ENCODE results near the gene MEST. TPM values are rescaled to one million over a fixed set of nuclear protein-coding genes. Genes with fewer than 3 reads are reported as not detected.
"Not testable (repeated sequence)": the region's sequence is repeated elsewhere in the genome, so short reads cannot be mapped to it uniquely, and the experiment has no call there.

MEST gene
- total and polyA plus RNA-seq, 2 experiments from 2014 or later = 56.2 to 91.6 TPM

- no peak overlapping the region for H3K27ac ChIP-seq
- no peak overlapping the region for H3K4me3 ChIP-seq
- no peaks in the 10 kb centered on the region for H3K36me3 ChIP-seq
- DNase-seq (ENCODE audit: low read depth in 1 of 2, low spot score in 1 of 2) = no peak
- peaks cover 3% of the 10 kb centered on the region for H3K4me1 ChIP-seq (ENCODE audit: low read depth)
- no peaks in the 10 kb centered on the region for H3K27me3 ChIP-seq
- TF ChIP-seq, protein P1, sequence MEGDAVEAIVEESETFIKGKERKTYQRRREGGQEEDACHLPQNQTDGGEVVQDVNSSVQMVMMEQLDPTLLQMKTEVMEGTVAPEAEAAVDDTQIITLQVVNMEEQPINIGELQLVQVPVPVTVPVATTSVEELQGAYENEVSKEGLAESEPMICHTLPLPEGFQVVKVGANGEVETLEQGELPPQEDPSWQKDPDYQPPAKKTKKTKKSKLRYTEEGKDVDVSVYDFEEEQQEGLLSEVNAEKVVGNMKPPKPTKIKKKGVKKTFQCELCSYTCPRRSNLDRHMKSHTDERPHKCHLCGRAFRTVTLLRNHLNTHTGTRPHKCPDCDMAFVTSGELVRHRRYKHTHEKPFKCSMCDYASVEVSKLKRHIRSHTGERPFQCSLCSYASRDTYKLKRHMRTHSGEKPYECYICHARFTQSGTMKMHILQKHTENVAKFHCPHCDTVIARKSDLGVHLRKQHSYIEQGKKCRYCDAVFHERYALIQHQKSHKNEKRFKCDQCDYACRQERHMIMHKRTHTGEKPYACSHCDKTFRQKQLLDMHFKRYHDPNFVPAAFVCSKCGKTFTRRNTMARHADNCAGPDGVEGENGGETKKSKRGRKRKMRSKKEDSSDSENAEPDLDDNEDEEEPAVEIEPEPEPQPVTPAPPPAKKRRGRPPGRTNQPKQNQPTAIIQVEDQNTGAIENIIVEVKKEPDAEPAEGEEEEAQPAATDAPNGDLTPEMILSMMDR (IDR thresholded peaks at IDR 0.05; ENCODE audit: low read depth, low read length) = no peak
- H3K9me3 ChIP-seq (ENCODE audit: low read depth) = no peaks in the 10 kb centered on the region
Measured at GRCh38 chr7:130515315-130516040, 23.6 kb downstream of the MEST start.

DNA sequence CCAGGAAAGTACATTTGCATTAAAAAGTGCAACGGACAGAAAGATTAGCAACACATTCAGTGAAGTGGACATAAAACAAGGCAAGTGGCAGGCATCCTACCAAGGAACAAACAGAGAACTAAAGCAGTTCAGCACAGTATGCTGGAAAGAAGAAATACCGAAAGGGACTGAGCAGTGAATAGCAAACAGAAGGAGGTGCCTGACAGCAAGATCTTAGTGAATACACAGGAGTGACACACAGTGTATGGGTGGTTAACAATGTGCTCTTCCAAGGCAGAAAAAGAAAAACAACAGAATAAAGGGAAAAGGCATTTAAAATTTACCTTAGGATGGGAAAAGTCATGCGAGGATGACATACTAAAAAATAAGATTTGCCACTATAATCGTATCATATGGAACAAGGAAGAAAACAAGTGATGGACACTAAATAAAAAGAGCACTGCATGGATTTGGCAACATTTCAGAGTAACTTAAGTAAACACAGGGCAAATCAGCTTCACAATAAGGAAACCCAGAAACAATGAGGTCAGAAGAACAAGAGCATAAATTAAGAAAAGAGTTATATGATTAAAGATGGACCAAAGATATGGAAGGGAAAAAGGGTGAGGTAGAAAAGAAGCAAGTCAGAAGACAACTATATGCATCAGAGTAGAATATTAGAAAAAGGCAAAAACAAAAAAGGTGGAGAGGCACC, 29.5 kb downstream of the MEST start:
- DNase-seq (ENCODE audit: low read depth in 1 of 2, low spot score in 1 of 2) = no peak
- Histone ChIP-seq H3K36me3 (peaks cover 2% of the 10 kb centered on the region), H3K27me3 (no peaks in the 10 kb centered on the region), H3K9me3 (ENCODE audit: low read depth) (no peaks in the 10 kb centered on the region), H3K4me1 (ENCODE audit: low read depth) (no peaks in the 10 kb centered on the region), H3K27ac (no peak overlapping the region), H3K4me3 (no peak overlapping the region)
- TF ChIP-seq, protein P1 (IDR thresholded peaks at IDR 0.05; ENCODE audit: low read depth, low read length) = no peak

GRCh38 chr7:130523519-130524125, 31.7 kb downstream of the MEST start:
- H3K4me3 ChIP-seq; H3K27ac ChIP-seq; H3K9me3 ChIP-seq (ENCODE audit: low read depth); H3K27me3 ChIP-seq; DNase-seq (ENCODE audit: low read depth in 1 of 2, low spot score in 1 of 2); H3K36me3 ChIP-seq; H3K4me1 ChIP-seq (ENCODE audit: low read depth): not testable (repeated sequence)

DNA sequence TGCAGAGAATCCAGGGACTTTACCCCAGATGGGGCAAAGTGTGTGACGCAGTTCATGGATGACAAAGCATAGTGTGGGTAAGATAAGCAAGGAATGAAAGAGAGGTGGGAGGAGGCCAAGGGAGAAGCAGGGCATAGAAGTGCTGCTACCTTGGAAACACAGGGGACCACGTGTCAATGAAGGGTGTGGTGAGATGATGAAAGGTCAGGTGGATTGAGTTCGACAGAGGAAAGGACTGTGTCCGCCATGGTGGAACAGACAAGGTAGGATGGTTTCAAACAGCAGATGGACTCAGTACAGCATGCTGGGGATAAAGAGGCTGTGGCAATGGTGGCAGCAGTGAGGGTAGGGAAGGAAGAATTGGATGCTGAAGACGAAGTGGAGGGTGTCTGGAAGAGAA, 32.7 kb downstream of the MEST start:
- DNase-seq (ENCODE audit: low read depth in 1 of 2, low spot score in 1 of 2) = no peak
- H3K36me3 ChIP-seq = peaks cover 2% of the 10 kb centered on the region
- TF ChIP-seq, protein P1 (IDR thresholded peaks at IDR 0.05; ENCODE audit: low read depth, low read length) = no peak
- no peak overlapping the region for H3K27ac ChIP-seq
- no peaks in the 10 kb centered on the region for H3K27me3 ChIP-seq
- H3K4me3 ChIP-seq = no peak overlapping the region
- H3K9me3 ChIP-seq (ENCODE audit: low read depth) = no peaks in the 10 kb centered on the region
- no peaks in the 10 kb centered on the region for H3K4me1 ChIP-seq (ENCODE audit: low read depth)

DNA sequence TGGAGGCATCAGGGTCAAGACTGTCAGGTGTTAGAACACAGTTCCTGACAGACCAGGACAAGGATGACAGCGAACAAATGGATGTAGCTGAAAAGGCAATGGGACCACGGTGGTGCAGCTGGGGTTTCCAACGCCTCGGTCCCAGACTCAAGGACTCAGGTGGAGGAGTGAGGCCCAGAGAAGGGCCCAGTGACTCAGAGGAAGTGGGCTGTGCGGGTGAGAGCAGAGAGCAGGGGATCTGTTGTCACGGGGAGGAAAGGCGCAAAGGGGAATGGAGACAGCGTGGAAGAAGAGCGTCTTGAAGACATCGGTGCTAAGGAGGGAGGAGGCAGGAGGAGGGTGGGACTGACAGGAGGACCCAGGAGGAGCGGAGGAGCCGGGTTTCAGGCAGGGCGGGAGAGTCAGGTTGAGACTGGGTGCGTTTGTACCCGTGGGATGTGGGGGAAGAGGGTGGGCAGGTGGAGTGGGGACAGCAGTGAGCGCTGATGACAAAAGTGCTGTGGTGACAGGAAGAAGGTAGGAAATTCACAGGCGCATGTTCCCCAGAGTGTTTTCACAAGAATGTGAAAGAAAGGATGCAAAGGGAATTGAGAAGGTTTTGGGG, 36.0 kb downstream of the MEST start:
- not testable (repeated sequence) for DNase-seq (ENCODE audit: low read depth in 1 of 2, low spot score in 1 of 2); H3K4me3 ChIP-seq; H3K36me3 ChIP-seq; H3K27me3 ChIP-seq; H3K4me1 ChIP-seq (ENCODE audit: low read depth); H3K9me3 ChIP-seq (ENCODE audit: low read depth); H3K27ac ChIP-seq

DNA sequence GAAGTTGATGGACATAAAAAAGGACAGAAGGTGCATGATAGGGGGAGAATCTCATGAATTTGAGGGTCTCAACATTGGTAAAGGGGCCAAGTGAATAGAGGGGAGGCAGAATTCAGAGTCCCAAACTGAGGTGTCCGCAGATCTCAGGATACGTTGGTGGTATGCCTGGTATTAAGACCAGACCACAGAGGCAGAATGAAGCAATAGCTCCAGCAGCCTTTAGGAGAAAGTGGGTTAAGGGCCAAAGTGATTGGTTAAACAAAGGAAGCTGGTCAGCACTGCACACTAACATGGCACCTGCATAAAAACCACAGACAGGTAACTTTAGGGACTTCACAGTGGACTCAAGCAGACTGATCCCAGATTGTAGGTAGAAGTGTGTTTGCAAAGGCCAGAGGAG, 37.5 kb downstream of the MEST start:
- H3K9me3 ChIP-seq (ENCODE audit: low read depth) = no peaks in the 10 kb centered on the region
- no peaks in the 10 kb centered on the region for H3K4me1 ChIP-seq (ENCODE audit: low read depth)
- H3K27ac ChIP-seq = no peak overlapping the region
- H3K4me3 ChIP-seq = no peak overlapping the region
- TF ChIP-seq, protein P1 (IDR thresholded peaks at IDR 0.05; ENCODE audit: low read depth, low read length) = no peak
- peak in 1 of 2 donors; percentile 41 for DNase-seq (ENCODE audit: low read depth in 1 of 2, low spot score in 1 of 2)
- H3K36me3 ChIP-seq = no peaks in the 10 kb centered on the region
- H3K27me3 ChIP-seq = no peaks in the 10 kb centered on the region

- H3K4me3 ChIP-seq; H3K36me3 ChIP-seq; H3K9me3 ChIP-seq (ENCODE audit: low read depth); H3K27me3 ChIP-seq; H3K27ac ChIP-seq; DNase-seq (ENCODE audit: low read depth in 1 of 2, low spot score in 1 of 2); H3K4me1 ChIP-seq (ENCODE audit: low read depth): not testable (repeated sequence)
Measured at GRCh38 chr7:130537894-130538293, 46.0 kb downstream of the MEST start.

- not testable (repeated sequence) for H3K36me3 ChIP-seq; H3K4me3 ChIP-seq; DNase-seq (ENCODE audit: low read depth in 1 of 2, low spot score in 1 of 2); H3K27ac ChIP-seq; H3K27me3 ChIP-seq; H3K9me3 ChIP-seq (ENCODE audit: low read depth); H3K4me1 ChIP-seq (ENCODE audit: low read depth)
Measured at GRCh38 chr7:130541287-130541686, 49.4 kb downstream of the MEST start.

- H3K27me3 ChIP-seq; H3K36me3 ChIP-seq; H3K4me1 ChIP-seq (ENCODE audit: low read depth); H3K4me3 ChIP-seq; H3K9me3 ChIP-seq (ENCODE audit: low read depth); H3K27ac ChIP-seq; DNase-seq (ENCODE audit: low read depth in 1 of 2, low spot score in 1 of 2): not testable (repeated sequence)
Measured at GRCh38 chr7:130542297-130542696, 50.4 kb downstream of the MEST start.

Data from cardiac muscle cell (in vitro differentiated cells and primary cell).